ENCODE data around the gene KIFAP3.
"Not testable (repeated sequence)": the region's sequence is repeated elsewhere in the genome, so short reads cannot be mapped to it uniquely, and the experiment has no call there.

Gene KIFAP3

DNA sequence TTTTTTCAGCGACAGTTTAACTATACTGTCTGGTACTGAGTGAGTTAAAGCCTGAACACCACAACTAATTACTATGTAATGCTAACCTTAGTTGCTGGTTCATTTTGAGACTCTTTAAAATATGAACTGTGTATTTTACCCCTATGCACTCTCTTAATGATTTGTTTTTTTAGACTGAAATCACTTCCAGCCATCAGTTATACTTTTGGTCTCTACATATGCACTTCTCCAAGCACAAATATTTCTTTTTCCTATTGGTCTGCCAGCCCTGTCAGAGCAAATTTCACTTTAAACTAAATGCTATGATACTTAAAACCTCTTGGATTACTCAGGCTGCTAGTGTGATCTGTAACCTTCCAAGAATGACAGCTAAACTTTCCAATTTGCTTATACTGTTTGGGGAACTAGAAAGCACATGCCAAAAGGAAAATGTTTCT lies 142.7 kb downstream of the KIFAP3 start:
- Histone ChIP-seq H3K9ac (ENCODE audit: low read depth, low read length) (no peak overlapping the region), H3K36me3 (ENCODE audit: insufficient read depth, low read depth, low read length) (no peaks in the 10 kb centered on the region), H3K27ac (ENCODE audit: low read length) (no peak overlapping the region)

DNA sequence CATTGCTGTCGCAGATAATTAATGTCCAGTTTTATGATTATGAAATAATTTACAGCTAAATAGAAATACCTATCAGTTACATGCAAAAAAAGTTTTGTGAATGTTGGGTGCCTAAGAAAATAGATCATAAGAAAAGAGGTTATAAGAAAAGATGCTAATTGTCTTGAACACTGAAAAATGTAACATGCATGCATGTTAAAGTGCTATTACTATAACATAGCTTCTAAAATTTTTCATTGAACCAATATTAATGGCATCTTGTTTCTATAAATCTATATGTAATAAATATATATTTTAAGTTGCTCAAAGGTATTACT lies 145.3 kb downstream of the KIFAP3 start:
- Histone ChIP-seq H3K36me3 (ENCODE audit: insufficient read depth, low read depth, low read length) (no peaks in the 10 kb centered on the region), H3K4me1 (ENCODE audit: insufficient read depth, low read length) (no peaks in the 10 kb centered on the region), H3K4me3 (ENCODE audit: low read length) (no peak overlapping the region), H3K9me3 (ENCODE audit: insufficient read depth, low read depth, low read length) (no peaks in the 10 kb centered on the region), H3K27me3 (ENCODE audit: insufficient read depth, low read length) (no peaks in the 10 kb centered on the region), H3K9ac (ENCODE audit: low read depth, low read length) (no peak overlapping the region), H3K27ac (ENCODE audit: low read length) (no peak overlapping the region)

More for the DNA sequence above, 142.7 kb downstream of the KIFAP3 start:
- Histone ChIP-seq H3K27me3 (ENCODE audit: insufficient read depth, low read length) (no peaks in the 10 kb centered on the region), H3K4me1 (ENCODE audit: insufficient read depth, low read length) (no peaks in the 10 kb centered on the region), H3K9me3 (ENCODE audit: insufficient read depth, low read depth, low read length) (no peaks in the 10 kb centered on the region), H3K4me3 (ENCODE audit: low read length) (no peak overlapping the region)

DNA sequence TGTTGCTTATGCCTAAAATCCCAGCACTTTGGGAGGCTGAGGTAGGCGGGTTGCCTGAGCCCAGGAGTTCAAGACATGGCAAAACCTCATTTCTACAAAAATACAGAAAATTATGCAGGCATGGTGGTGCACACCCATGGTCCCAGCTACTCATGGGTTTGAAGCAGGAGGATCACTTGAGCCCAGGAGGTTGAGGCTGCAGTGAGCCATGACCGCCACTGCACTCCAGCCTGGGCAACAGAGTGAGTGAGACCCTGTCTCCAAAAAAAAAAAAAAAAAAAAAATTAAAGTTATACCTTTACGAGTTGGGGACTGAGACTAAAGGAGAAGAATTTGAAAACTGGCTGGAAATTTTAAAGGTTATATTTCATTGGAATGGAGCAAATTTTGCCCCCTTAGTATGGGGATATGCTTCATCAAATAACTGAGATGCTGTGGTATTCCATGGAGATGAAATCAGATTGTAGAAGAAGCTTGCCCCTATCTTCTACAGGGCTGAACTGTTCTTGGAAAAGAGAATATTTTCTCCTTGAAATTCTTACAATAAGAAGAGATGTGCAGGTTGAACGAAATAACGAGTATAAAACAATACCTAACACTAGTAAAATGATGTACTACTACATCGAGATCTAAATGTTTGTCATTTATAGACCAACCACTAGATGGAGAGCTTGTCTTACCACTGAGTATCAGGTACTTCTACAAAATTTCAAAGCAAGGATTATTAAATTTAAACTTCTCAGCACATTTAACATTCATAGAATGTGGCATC lies 145.9 kb downstream of the KIFAP3 start:
- Histone ChIP-seq H3K27me3 (ENCODE audit: insufficient read depth, low read length) (no peaks in the 10 kb centered on the region), H3K27ac (ENCODE audit: low read length) (no peak overlapping the region), H3K36me3 (ENCODE audit: insufficient read depth, low read depth, low read length) (no peaks in the 10 kb centered on the region), H3K9ac (ENCODE audit: low read depth, low read length) (no peak overlapping the region), H3K9me3 (ENCODE audit: insufficient read depth, low read depth, low read length) (no peaks in the 10 kb centered on the region), H3K4me3 (ENCODE audit: low read length) (no peak overlapping the region), H3K4me1 (ENCODE audit: insufficient read depth, low read length) (no peaks in the 10 kb centered on the region)

DNA sequence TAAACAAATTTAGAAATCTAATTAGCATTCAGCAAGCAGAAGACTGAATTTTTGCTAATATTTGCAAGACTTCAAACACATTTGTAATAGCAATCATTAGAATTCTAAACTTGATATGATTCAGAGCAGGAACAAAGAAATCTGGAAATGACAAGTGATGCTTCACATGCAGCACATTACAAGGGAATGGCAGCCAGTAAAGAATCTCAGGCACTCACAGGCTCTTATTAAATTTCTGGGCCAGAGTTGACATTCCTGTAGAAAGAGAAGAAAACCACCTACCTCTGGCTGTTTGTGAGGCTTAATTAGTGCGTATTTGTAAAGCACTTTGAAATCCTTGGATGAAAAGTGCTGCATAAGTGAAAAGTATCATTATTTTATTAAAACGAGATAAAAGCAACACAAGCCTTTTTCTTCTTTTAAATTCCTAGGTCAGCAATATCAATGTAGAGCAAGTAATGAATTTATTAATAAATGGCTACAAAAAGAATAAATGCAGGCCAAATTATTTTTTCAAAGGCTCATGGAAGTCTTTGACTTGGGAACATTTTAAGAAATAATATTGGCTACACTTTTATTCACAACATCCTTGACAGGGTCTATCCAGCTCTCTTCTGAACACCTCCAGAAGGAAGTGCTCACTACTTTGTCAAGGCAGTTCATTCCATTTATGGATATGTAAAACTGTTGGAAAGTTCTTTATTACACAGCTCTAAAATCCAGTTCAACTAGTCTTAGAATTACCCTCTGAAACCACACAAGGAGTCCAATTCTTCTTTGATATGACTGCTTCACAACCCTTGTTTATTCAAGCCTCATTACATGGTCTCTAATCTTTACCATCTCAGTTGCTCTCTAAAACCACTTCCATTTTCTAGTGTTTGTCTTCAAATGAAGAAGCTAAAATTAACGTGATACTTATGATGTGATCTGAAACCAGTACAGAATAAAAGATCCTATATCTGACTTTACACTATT lies 148.7 kb downstream of the KIFAP3 start:
- Histone ChIP-seq H3K27ac (ENCODE audit: low read length) (no peak overlapping the region), H3K27me3 (ENCODE audit: insufficient read depth, low read length) (no peaks in the 10 kb centered on the region)

DNA sequence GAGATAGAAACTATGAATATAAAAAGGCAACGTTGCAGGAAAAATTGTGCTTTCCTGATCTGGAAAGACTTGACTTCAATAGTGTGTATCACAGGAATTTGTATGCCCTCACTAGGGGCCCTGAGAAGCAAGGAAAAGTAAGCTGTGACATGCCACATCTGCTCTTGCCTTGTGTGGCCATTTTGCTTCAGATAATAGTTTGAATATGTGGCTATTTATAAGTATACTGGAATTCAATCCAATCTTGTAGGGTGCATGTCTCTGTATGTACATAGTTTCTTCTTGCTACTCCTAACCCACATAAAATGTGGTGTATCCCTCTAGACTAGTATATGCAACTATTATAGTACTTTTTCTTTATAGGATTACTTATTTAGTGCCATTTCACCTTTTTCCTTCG lies 149.7 kb downstream of the KIFAP3 start:
- no peaks in the 10 kb centered on the region for H3K27me3 ChIP-seq (ENCODE audit: insufficient read depth, low read length)
- H3K27ac ChIP-seq (ENCODE audit: low read length), result no peak overlapping the region
- H3K4me3 ChIP-seq (ENCODE audit: low read length), result no peak overlapping the region
- no peaks in the 10 kb centered on the region for H3K4me1 ChIP-seq (ENCODE audit: insufficient read depth, low read length)
- no peaks in the 10 kb centered on the region for H3K36me3 ChIP-seq (ENCODE audit: insufficient read depth, low read depth, low read length)
- no peak overlapping the region for H3K9ac ChIP-seq (ENCODE audit: low read depth, low read length)
- no peaks in the 10 kb centered on the region for H3K9me3 ChIP-seq (ENCODE audit: insufficient read depth, low read depth, low read length)

More for the DNA sequence above, 148.7 kb downstream of the KIFAP3 start:
- Histone ChIP-seq H3K9ac (ENCODE audit: low read depth, low read length) (no peak overlapping the region), H3K36me3 (ENCODE audit: insufficient read depth, low read depth, low read length) (no peaks in the 10 kb centered on the region), H3K9me3 (ENCODE audit: insufficient read depth, low read depth, low read length) (no peaks in the 10 kb centered on the region), H3K4me3 (ENCODE audit: low read length) (no peak overlapping the region), H3K4me1 (ENCODE audit: insufficient read depth, low read length) (no peaks in the 10 kb centered on the region)

DNA sequence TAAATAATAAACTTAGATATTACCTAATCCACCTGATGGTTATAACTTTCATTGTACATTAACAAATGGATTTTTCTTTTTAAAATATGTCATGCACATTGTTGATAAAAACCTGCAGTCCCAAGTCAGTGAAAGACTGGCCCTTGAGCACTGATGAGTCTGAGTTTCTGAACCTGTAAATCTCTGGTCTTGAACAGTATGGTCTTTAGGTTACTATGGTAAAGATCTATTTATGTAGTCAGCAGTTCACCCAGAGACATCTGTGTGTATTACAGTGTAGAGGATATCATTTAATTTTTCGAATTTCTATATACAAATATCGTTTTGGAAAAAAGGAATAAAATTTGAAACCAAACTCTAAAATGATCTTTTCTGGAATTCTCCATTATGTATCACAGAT lies 150.4 kb downstream of the KIFAP3 start:
- Histone ChIP-seq H3K27me3 (ENCODE audit: insufficient read depth, low read length) (no peaks in the 10 kb centered on the region), H3K4me1 (ENCODE audit: insufficient read depth, low read length) (no peaks in the 10 kb centered on the region), H3K36me3 (ENCODE audit: insufficient read depth, low read depth, low read length) (no peaks in the 10 kb centered on the region), H3K9ac (ENCODE audit: low read depth, low read length) (no peak overlapping the region), H3K4me3 (ENCODE audit: low read length) (no peak overlapping the region), H3K9me3 (ENCODE audit: insufficient read depth, low read depth, low read length) (no peaks in the 10 kb centered on the region), H3K27ac (ENCODE audit: low read length) (no peak overlapping the region)

DNA sequence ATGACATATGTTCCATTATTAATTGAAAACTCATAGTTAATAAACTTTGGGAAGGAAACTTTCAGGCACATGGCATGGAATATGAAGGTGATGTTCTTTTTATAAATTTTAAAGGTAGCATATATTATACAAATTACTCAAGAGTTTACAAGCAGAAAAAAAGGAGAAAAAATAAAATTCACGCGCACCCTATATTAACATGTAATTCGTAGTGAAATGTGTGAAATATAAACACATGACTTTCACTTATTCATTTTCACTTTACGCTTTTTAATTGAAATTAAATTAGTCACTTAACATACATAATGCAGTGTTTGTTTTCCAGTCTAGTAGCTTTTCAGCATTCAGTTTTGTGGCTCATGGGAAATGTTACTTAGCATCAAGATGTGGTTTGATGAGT lies 153.4 kb downstream of the KIFAP3 start:
- H3K27me3 ChIP-seq (ENCODE audit: insufficient read depth, low read length), result no peaks in the 10 kb centered on the region
- H3K4me3 ChIP-seq (ENCODE audit: low read length), result no peak overlapping the region
- H3K9ac ChIP-seq (ENCODE audit: low read depth, low read length), result no peak overlapping the region

DNA sequence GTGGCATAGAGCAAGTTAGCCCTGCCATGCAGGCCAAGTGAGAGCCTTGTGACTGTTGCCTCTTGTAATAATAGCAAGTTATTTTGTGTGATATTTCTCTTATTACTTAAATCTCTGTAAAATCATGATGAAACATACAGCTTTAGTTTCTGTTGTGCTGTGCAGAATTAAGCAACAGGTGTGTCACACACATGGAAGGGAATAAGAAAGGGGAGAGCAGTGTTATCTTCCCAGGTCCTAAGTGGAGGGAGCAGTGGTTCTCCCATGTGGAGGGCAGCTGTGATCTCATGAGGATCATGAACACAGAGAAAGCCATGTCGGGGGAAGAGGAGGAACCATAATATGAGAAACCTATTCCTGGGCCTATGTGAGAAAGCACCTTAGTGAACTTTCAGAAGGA lies 155.6 kb downstream of the KIFAP3 start:
- H3K9ac ChIP-seq (ENCODE audit: low read depth, low read length), result no peak overlapping the region
- no peaks in the 10 kb centered on the region for H3K27me3 ChIP-seq (ENCODE audit: insufficient read depth, low read length)
- H3K4me3 ChIP-seq (ENCODE audit: low read length), result no peak overlapping the region
- H3K4me1 ChIP-seq (ENCODE audit: insufficient read depth, low read length), result no peaks in the 10 kb centered on the region
- no peak overlapping the region for H3K27ac ChIP-seq (ENCODE audit: low read length)
- H3K36me3 ChIP-seq (ENCODE audit: insufficient read depth, low read depth, low read length), result no peaks in the 10 kb centered on the region
- no peaks in the 10 kb centered on the region for H3K9me3 ChIP-seq (ENCODE audit: insufficient read depth, low read depth, low read length)

More for the DNA sequence above, 153.4 kb downstream of the KIFAP3 start:
- Histone ChIP-seq H3K4me1 (ENCODE audit: insufficient read depth, low read length) (no peaks in the 10 kb centered on the region), H3K36me3 (ENCODE audit: insufficient read depth, low read depth, low read length) (no peaks in the 10 kb centered on the region), H3K27ac (ENCODE audit: low read length) (no peak overlapping the region), H3K9me3 (ENCODE audit: insufficient read depth, low read depth, low read length) (no peaks in the 10 kb centered on the region)

DNA sequence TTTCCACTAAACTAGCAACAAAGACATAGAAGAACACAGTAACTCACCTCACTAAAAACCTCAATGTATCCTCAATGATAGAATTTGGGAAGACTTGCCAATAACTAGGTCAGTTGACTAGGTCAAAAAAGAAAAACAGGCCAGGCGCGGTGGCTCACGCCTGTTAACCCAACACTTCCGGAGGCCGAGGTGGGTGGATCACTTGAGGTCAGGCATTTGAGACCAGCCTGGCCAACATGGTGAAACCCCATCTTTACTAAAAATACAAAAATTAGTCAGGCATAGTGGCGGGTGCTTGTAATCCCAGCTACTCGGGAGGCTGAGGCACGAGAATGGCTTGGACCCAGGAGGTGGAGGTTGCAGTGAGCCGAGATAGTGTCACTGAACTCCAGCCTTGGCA lies 156.3 kb downstream of the KIFAP3 start:
- not testable (repeated sequence) for H3K4me3 ChIP-seq (ENCODE audit: low read length); H3K4me1 ChIP-seq (ENCODE audit: insufficient read depth, low read length); H3K27me3 ChIP-seq (ENCODE audit: insufficient read depth, low read length); H3K9ac ChIP-seq (ENCODE audit: low read depth, low read length); H3K36me3 ChIP-seq (ENCODE audit: insufficient read depth, low read depth, low read length); H3K27ac ChIP-seq (ENCODE audit: low read length); H3K9me3 ChIP-seq (ENCODE audit: insufficient read depth, low read depth, low read length)

DNA sequence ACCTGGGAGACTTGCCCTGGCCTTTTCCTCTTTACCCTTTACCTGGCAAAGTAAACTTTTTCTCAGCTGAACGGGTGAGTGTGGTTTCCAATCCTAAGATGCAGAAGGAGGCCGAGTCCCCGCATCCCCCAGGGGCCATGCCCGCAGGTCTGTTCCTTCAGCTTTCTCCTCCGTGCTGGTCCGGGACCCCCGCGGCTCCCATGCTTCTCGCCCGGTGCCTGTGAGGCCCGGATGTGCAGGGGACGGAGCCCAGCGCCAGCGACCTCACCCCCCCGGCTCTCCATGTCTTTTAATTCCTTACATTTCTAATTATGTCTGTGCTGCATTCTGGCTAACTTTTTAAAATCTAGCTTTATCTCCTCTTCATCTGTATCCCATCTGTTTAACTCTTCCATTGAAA lies 159.3 kb downstream of the KIFAP3 start:
- Histone ChIP-seq H3K9me3 (ENCODE audit: insufficient read depth, low read depth, low read length) (no peaks in the 10 kb centered on the region), H3K36me3 (ENCODE audit: insufficient read depth, low read depth, low read length) (no peaks in the 10 kb centered on the region), H3K9ac (ENCODE audit: low read depth, low read length) (no peak overlapping the region), H3K4me1 (ENCODE audit: insufficient read depth, low read length) (no peaks in the 10 kb centered on the region), H3K27me3 (ENCODE audit: insufficient read depth, low read length) (no peaks in the 10 kb centered on the region), H3K27ac (ENCODE audit: low read length) (no peak overlapping the region), H3K4me3 (ENCODE audit: low read length) (no peak overlapping the region)

DNA sequence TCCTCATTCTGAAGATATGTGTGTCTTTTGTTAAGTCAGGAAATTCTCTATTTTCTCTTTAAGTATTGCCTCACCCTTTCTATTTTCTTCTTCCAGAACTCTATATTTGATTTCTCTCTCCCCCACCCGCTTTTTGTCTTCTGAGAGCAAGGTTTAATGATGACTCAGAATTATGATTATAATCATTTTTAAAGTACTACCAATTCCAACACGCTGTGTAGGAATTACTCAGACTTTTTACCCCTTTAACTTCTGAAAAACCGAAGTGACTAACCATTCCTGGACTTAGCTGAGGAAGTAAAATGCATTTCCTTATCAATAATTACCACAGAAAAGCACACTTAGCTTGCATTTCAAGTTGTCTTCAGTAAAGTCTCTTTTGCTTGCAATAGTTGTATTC lies 160.0 kb downstream of the KIFAP3 start:
- no peak overlapping the region for H3K4me3 ChIP-seq (ENCODE audit: low read length)
- no peaks in the 10 kb centered on the region for H3K4me1 ChIP-seq (ENCODE audit: insufficient read depth, low read length)
- H3K9me3 ChIP-seq (ENCODE audit: insufficient read depth, low read depth, low read length), result no peaks in the 10 kb centered on the region
- no peaks in the 10 kb centered on the region for H3K27me3 ChIP-seq (ENCODE audit: insufficient read depth, low read length)
- no peak overlapping the region for H3K9ac ChIP-seq (ENCODE audit: low read depth, low read length)
- no peaks in the 10 kb centered on the region for H3K36me3 ChIP-seq (ENCODE audit: insufficient read depth, low read depth, low read length)
- H3K27ac ChIP-seq (ENCODE audit: low read length), result no peak overlapping the region

DNA sequence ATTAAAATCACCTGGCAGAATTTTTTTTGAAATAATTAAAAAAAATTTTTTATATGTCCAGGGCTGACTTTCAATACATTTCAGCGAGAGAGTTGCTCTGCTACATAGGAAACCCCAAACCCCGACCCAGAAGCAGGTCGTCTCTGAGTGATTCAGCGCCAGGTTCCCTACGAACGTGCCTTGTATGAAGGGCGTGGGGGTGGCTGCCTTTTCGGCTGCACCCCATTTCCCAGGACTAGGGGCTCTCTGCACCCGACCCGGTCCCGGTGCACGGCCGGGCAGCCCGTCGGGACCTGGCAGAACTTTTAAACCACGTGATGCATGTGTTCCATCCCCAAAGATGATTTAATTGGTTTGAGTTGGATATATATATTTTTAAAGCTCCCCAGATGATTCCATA lies 165.0 kb downstream of the KIFAP3 start:
- H3K36me3 ChIP-seq (ENCODE audit: insufficient read depth, low read depth, low read length), result no peaks in the 10 kb centered on the region
- no peaks in the 10 kb centered on the region for H3K27me3 ChIP-seq (ENCODE audit: insufficient read depth, low read length)
- no peaks in the 10 kb centered on the region for H3K9me3 ChIP-seq (ENCODE audit: insufficient read depth, low read depth, low read length)
- H3K4me3 ChIP-seq (ENCODE audit: low read length), result no peak overlapping the region
- no peak overlapping the region for H3K27ac ChIP-seq (ENCODE audit: low read length)
- no peak overlapping the region for H3K9ac ChIP-seq (ENCODE audit: low read depth, low read length)
- H3K4me1 ChIP-seq (ENCODE audit: insufficient read depth, low read length), result no peaks in the 10 kb centered on the region

Measured in iPS-20b (cell line).